ENCODE measurements around the gene RNF225. TPM values are rescaled to one million over a fixed set of nuclear protein-coding genes. Genes with fewer than 3 reads are reported as not detected.

RNF225 gene
- total RNA-seq, 4 donors from 2014 or later, result 3.9 to 13.7 (median 13.6) TPM; not detected in 1

DNA sequence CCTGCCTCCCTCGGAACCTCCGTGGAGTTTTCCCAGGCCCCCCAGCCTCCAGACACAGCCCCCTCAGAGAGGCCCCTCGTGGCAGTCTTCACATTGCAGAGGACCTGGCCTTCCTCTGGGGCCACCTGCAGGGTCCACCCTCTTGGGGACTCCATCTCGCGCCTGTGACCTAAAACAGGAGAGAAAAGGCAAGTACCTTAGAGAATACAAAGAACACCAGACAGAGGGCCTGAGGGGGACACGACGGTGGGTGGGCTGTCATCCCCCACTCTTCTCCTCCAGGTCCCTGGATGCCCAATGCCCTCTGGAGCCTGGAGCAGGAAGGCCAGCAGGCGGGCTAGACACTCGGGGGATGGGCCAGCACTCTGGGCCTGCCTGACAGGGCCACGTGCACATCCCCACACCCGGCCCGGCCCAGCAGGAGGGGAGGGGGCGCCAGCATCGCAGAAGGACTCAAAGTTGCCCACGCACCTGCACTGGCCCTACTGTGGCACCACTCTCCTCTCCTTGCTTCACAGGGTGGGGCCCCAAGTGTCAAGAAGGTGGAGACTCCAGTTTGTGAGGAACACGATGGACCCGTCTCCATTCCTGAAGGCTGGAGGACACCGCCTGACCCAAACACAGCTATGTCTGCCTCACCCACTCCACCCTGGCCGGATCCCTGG, 37.8 kb upstream of the RNF225 start:
- DNase-seq (ENCODE audit: low spot score in 2 of 2), result no peak
- 73% methylated on average over 13 of the region's 19 CpGs for WGBS
- H3K27me3 ChIP-seq, result peaks cover 26% of the 10 kb centered on the region
- H3K4me1 ChIP-seq, result peaks cover 15% of the 10 kb centered on the region
- H3K27ac ChIP-seq, result no peak overlapping the region
- no peaks in the 10 kb centered on the region for H3K9me3 ChIP-seq
- no peak overlapping the region for H3K4me3 ChIP-seq
- TF ChIP-seq POLR2AphosphoS5 (IDR thresholded peaks at IDR 0.05) (no peak), POLR2A (IDR thresholded peaks at IDR 0.05) (no peak), EP300 (IDR thresholded peaks at IDR 0.05) (no peak)
- TF ChIP-seq, protein P1, sequence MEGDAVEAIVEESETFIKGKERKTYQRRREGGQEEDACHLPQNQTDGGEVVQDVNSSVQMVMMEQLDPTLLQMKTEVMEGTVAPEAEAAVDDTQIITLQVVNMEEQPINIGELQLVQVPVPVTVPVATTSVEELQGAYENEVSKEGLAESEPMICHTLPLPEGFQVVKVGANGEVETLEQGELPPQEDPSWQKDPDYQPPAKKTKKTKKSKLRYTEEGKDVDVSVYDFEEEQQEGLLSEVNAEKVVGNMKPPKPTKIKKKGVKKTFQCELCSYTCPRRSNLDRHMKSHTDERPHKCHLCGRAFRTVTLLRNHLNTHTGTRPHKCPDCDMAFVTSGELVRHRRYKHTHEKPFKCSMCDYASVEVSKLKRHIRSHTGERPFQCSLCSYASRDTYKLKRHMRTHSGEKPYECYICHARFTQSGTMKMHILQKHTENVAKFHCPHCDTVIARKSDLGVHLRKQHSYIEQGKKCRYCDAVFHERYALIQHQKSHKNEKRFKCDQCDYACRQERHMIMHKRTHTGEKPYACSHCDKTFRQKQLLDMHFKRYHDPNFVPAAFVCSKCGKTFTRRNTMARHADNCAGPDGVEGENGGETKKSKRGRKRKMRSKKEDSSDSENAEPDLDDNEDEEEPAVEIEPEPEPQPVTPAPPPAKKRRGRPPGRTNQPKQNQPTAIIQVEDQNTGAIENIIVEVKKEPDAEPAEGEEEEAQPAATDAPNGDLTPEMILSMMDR (IDR thresholded peaks at IDR 0.05), result no peak
- no peaks in the 10 kb centered on the region for H3K36me3 ChIP-seq

DNA sequence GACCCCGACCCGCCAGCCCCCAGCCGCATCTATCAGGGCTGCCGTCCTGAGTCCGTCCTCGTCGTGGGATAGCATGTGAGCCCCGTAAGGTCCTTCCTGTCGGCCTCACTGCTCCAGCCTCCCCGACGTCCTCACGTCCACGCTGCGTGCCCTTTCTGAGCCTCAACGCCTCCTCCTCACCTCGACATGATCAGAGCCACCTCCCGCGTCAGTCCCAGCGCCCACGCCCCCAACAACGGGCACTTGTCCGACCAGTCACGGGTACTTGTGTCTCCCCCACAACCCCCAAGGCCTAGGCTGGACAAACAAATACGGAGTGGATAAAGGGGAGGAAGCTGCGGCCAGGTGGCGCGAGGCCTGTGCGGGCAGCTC, 33.6 kb upstream of the RNF225 start:
- H3K4me3 ChIP-seq, result peak overlapping the region; percentile 82
- no peaks in the 10 kb centered on the region for H3K9me3 ChIP-seq
- peaks cover 8% of the 10 kb centered on the region for H3K27me3 ChIP-seq
- peak overlapping the region; percentile 96 for H3K27ac ChIP-seq
- DNase-seq (ENCODE audit: low spot score in 2 of 2), result peak in 1 of 2 donors; percentile 81
- TF ChIP-seq, protein P1 (IDR thresholded peaks at IDR 0.05), result no peak
- TF ChIP-seq POLR2A (IDR thresholded peaks at IDR 0.05) (no peak), EP300 (IDR thresholded peaks at IDR 0.05) (no peak), POLR2AphosphoS5 (IDR thresholded peaks at IDR 0.05) (no peak)
- peaks cover 16% of the 10 kb centered on the region for H3K4me1 ChIP-seq
- peaks cover 4% of the 10 kb centered on the region for H3K36me3 ChIP-seq
- 3% methylated on average over 22 of the region's 28 CpGs for WGBS

DNA sequence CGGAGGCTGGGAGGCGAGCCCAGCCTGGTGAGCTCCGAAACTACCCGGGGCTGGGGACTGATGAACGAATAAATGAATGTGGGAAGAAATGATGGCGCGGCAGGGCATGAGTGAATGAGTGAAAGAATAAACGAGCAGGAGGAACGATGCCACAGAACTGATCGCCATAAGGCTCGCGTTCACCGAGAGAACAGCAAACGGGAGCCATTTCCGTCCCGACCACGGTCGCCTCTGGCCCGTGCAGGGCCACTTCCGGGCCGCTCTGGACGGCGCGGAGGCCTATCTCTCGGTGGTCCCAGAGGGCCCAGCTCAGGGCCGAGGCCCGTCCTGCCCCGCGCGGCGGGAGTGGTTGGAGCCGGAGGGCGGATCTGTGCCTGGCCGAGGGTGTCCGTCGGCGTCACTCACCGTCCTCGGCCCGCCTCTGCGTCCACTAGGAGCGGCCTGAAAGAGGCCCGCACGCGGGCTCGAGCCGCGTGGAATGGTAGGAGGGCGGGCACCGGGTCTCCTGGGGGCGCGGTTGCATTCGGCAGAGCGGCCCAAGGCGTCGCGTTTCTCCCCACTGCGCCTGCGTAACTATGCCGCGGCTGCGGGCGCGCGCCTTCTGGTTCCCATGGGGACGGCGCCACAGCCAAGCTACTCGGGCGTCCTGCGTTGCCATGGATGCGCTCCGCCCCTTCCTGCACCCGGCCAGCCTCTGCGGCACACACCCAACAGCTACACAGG, 33.0 kb upstream of the RNF225 start, which contains the start of gene ZNF497:
Gene ZNF497, minus strand, starts transcription at position 480 of the 723 bp plus-strand sequence. CDS start 5,116 bp downstream, outside the sequence.
- peak; percentile 97 for DNase-seq (ENCODE audit: low spot score in 2 of 2)
- WGBS, result under 1% methylated on average over 41 of the region's 74 CpGs
- H3K4me1 ChIP-seq, result peaks cover 14% of the 10 kb centered on the region
- peaks cover 3% of the 10 kb centered on the region for H3K27me3 ChIP-seq
- peak within 1 kb of the TSS; percentile 82 for H3K4me3 ChIP-seq
- H3K36me3 ChIP-seq, result peaks cover 4% of the 10 kb centered on the region
- H3K9me3 ChIP-seq, result no peaks in the 10 kb centered on the region
- peak in 1 of 2 donors; percentile 52 for TF ChIP-seq POLR2A (IDR thresholded peaks at IDR 0.05)
- peak; percentile 4 to 95 (median 61) for TF ChIP-seq POLR2AphosphoS5 (IDR thresholded peaks at IDR 0.05)
- TF ChIP-seq, protein P1 (IDR thresholded peaks at IDR 0.05), result no peak
- TF ChIP-seq EP300 (IDR thresholded peaks at IDR 0.05), result no peak
- H3K27ac ChIP-seq, result peak within 1 kb of the TSS; percentile 96

DNA sequence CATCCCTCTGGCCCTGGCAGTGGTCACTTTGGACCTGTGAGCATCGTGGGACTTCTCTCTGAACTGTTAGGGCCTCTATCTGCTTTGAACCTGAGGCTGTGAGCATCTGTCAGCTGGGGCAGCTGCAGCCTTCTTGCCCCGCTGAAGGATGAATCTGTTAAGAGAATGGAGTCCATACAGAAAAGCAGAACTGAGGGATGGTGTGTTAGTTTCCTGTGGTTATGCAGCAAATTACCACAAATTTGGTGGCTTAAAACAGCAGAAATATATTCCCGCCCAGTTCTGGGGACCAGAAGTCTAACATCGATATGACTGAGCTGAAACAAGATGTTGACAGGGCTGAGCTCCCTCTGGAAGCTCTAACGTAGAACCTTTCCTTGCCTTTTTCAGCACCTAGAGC, 31.3 kb upstream of the RNF225 start:
- no peaks in the 10 kb centered on the region for H3K9me3 ChIP-seq
- DNase-seq (ENCODE audit: low spot score in 2 of 2), result no peak
- no peak overlapping the region for H3K27ac ChIP-seq
- H3K27me3 ChIP-seq, result no peaks in the 10 kb centered on the region
- no peak overlapping the region for H3K4me3 ChIP-seq
- 69% methylated on average over 5 of the region's 5 CpGs for WGBS
- TF ChIP-seq EP300 (IDR thresholded peaks at IDR 0.05), result no peak
- peaks cover 19% of the 10 kb centered on the region for H3K36me3 ChIP-seq
- peaks cover 14% of the 10 kb centered on the region for H3K4me1 ChIP-seq

DNA sequence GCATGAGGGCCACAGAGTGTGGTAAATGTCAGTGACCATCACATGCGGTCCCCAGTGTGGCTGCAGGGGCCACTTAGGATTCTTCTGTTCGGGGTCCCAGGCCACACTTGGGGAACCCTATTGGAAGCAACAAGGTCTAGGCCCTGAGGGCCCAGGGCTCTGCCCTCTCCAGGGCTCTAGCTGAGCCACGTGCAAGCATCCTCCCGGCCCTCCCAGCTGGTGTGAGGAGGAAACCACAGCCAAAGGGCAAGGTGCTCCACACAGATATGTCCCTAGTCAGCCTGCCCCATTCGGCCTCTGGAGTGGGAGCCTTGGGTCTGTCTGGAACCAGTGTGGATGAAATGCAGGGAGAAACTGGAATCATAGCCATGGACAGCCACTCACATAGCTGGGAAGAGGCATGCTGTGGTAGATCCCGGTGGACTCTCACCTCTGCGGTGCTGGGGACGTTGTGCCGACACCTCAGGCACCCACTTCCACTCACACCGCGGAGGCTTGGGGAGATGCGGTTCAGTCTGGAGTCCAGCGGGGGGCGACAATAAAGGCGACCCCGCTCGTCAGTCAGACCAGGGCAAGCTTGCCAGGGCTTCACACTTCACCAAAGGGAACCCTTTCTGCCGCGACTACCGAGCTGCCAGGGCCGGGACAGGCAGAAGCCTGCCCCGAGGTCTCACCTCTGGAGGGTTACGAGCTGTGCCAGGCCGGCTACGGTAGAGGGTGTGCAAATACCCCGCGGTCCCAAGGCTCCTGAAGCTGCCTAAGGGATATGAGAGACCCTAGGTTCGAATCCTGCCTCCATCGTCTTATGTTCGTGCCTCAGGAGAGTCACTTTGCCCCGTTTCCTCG, 28.6 kb upstream of the RNF225 start:
- TF ChIP-seq POLR2AphosphoS5 (IDR thresholded peaks at IDR 0.05) (no peak), POLR2A (IDR thresholded peaks at IDR 0.05) (no peak), EP300 (IDR thresholded peaks at IDR 0.05) (no peak)
- TF ChIP-seq, protein P1 (IDR thresholded peaks at IDR 0.05), result no peak
- H3K4me1 ChIP-seq, result peaks cover 10% of the 10 kb centered on the region
- no peak overlapping the region for H3K27ac ChIP-seq
- 93% methylated on average over 22 of the region's 32 CpGs for WGBS
- peaks cover 21% of the 10 kb centered on the region for H3K36me3 ChIP-seq
- no peaks in the 10 kb centered on the region for H3K27me3 ChIP-seq
- no peaks in the 10 kb centered on the region for H3K9me3 ChIP-seq
- H3K4me3 ChIP-seq, result no peak overlapping the region
- no peak for DNase-seq (ENCODE audit: low spot score in 2 of 2)
